Raji (cell line): ENCODE data around the gene LONP2.
A peak's percentile ranks its signal among the peaks of the same experiment; 100 is the strongest.

ENCODE experiments used
- POLR2A ChIP-seq: IDR thresholded peaks from 2 replicates; pipeline ENCODE4 v1.6.1; 2011; ENCODE audit warnings: low read depth, low read length, control low read depth; ENCODE audit not compliant: insufficient read depth

The LONP2 gene

GRCh38 chr16:48361540-48362144 lies 117.5 kb downstream of the LONP2 start:
- TF ChIP-seq POLR2A: no peak

GRCh38 chr16:48365025-48365600 lies 121.0 kb downstream of the LONP2 start:
- no peak for TF ChIP-seq POLR2A

DNA sequence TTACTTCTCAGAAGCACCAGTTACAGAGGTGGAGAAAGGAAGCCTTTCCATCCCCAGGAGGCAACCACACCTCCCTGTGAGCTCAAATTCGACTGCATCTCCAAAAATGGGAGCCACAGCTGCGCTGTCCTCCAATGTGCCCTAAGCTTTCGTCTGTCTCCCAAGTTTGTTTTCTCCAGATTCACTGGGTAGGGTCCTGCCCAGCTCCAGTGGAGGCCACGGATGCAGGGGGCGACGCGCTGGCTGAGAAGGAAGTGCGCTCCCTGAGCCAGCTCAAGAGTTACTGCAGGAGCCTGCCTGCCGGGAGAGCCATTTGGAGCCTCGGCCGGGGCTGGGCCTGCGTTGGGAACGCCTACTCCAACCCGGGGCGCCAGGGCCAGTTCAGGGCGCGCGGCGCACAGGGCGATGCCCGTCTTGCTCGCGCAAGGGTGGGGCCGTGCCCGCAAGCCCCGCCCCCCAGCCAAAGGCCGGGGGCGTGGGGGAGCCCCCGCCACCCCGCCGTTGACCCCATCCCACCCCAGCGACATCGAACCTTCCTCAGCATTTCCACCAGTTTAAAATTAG lies 121.6 kb downstream of the LONP2 start:
- TF ChIP-seq POLR2A: no peak; the same call in 1 of the 2 replicates

- TF ChIP-seq POLR2A: peak; percentile 47; the same call in 1 of the 2 replicates
Observed at GRCh38 chr16:48366165-48367093, 122.3 kb downstream of the LONP2 start.

DNA sequence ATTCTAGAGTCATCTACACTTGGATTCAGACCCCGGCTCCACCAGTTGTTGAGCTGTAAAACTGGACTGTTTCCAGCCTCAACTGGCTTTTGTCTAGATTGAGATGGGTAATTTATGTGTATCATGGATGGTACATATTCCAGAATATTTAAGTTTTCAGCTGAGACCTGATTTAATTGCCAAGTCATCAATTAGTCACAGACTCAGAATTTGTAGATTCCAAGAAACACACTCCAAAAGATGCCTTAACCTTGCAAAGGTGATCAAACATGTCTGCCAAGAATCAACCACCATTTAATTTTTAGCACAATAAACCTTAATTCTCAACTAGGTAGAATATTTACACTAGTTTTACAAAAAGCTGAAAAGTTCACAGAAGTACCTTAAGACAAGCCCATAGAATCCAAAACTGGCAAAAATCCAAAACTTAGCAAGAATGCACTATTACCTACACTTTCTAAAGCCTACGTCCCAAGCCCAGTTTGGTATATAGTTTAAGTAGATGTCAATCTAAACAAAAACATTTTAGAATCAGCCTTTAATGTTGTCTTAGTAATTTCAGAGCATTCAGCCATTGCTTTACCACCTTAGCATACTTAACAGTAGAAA lies 123.4 kb downstream of the LONP2 start:
- no peak for TF ChIP-seq POLR2A

DNA sequence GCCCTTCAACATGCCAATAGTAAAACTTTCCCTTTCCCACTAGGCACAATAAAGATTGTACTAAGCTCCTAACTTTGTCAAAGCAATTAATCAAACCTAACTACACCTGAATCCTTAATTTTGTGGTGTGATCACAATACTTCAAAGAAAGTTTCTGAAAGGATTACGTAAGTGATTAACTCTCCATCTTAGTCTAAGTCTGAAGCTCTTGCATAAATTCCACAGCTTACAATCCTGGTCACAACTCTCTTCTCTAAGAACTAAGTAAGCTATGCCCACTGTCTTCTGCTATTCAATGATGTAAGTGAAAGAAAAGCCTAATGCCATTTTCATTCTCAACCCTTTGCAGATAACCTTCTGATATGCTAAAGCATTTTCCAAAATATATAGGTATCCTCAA lies 125.7 kb downstream of the LONP2 start:
- TF ChIP-seq POLR2A: no peak

DNA sequence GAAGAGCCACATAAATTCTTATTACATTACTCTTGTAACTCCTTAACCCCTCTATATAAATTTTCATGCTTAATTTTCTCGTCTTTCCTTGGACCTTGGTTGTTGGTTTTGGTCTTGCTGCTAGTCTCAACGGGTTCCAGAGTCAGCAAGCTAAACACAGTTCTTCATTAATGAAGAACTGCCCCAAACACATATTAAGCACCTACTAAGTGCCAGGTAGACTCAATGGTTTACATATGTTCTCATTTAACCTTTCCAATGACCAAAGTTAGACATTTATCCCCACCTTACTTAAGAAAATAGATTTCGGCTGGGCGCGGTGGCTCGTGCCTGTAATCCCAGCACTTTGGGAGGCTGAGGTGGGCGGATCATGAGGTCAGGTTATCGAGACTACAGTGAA lies 126.1 kb downstream of the LONP2 start:
- no peak for TF ChIP-seq POLR2A

- no peak for TF ChIP-seq POLR2A
Observed at GRCh38 chr16:48371393-48371780, 127.3 kb downstream of the LONP2 start.

DNA sequence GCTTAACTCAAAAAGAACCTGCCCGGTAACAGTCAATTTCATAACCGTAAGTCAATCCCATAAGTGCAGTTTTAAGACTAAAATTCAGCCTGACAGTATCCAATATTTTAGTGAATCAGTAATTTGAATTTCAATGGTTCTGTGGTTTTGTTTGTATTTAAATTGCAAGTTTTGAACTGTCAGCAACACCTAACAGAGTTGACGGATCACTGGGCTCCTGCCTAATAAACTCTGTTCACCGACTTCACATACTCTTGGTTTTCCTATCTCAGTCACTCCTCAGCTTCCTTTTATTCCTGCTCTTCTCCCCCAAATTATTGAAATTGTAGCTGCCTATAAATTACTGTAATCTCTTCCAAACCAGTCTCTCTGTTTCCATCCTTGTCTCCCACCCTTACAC lies 128.6 kb downstream of the LONP2 start:
- TF ChIP-seq POLR2A: no peak

DNA sequence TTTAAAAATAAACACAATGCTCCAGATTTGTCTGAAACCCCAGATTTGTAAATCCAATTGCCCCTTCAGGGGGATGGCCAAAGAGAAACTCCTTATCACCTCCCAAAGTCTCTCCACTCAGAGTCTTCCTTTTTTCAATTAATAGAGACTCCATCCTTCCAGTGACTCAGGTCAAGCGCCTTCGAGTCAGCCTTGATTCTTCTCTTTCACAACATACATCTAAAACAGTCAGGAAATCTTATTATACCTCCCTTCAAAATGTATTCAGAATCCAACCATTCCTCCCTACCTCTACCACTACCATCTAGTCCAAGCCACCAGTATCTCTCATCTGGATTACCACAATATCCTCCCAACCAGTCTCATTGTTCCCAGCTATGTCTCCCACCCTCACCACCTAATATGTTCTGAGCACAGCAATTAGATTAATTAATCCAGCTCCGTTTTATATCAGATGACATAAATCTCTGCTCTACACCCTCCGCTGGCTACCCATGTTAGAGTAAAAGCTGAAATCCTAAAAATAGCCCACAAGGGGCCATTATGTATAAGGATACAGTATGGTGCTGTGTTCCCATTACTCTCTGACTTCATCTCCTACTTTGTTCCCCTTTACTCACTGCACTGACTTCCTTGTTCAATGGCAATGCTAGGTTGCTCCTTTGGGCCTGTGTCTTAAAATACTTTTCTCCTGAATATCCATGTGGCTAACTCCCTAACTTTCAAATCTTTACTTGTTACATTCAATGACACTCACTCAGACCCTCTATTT lies 129.3 kb downstream of the LONP2 start:
- no peak for TF ChIP-seq POLR2A

GRCh38 chr16:48374255-48374654 lies 130.2 kb downstream of the LONP2 start:
- TF ChIP-seq POLR2A: no peak

- no peak for TF ChIP-seq POLR2A
Observed at GRCh38 chr16:48378276-48378675, 134.2 kb downstream of the LONP2 start.

- TF ChIP-seq POLR2A: no peak
Observed at GRCh38 chr16:48378836-48379235, 134.7 kb downstream of the LONP2 start.

DNA sequence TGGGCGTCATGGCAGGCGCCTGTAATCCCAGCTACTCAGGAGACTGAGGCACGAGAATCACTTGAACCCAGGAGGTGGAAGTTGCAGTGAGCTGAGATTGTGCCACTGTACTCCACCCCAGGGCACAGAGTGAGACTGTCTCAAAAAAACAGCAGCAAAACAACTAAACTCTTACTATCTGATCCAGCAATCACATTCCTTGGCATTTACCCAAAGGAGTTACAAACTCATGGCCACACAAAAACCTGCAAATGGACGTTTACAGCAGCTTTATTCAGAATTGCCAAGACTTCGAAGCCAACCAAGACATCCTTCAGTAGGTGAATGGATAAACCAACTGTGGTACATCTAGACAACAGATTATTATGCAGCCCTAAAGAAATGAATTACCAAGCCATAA lies 137.1 kb downstream of the LONP2 start:
- no peak for TF ChIP-seq POLR2A
